Activated naive CD8-positive, alpha-beta T cell treated with anti-CD3 and anti-CD28 coated beads for 36 hours (primary cell): Measurements from ENCODE around the gene HDAC4. TPM values are rescaled to one million over a fixed set of nuclear protein-coding genes. Genes with fewer than 3 reads are reported as not detected.

ENCODE experiments used
- DNase-seq: peaks from one replicate; pipeline ENCODE4 v3.0.0; 2021
- H3K27ac Mint-ChIP-seq: one replicate; pipeline ENCODE4 v1.8.0; 2022; ENCODE audit warnings: mild to moderate bottlenecking, moderate library complexity, mixed read lengths
- H3K27me3 Mint-ChIP-seq: one replicate; pipeline ENCODE4 v1.8.0; 2022; ENCODE audit warnings: mild to moderate bottlenecking, mixed read lengths
- H3K36me3 Mint-ChIP-seq: one replicate; pipeline ENCODE4 v1.8.0; 2021; ENCODE audit warnings: mild to moderate bottlenecking, mixed read lengths
- H3K4me1 Mint-ChIP-seq: one replicate; pipeline ENCODE4 v1.8.0; 2021; ENCODE audit warnings: mixed read lengths
- H3K4me3 Mint-ChIP-seq: one replicate; pipeline ENCODE4 v1.8.0; 2022; ENCODE audit warnings: mild to moderate bottlenecking, moderate library complexity, mixed read lengths
- H3K9me3 Mint-ChIP-seq: one replicate; pipeline ENCODE4 v1.8.0; 2022; ENCODE audit warnings: mixed read lengths
- total RNA-seq, 2 experiments: library from RNA; stranded (reverse); gene quantifications; one replicate each; pipeline ENCODE4 v1.2.3, GENCODE V29; 2021

Gene HDAC4
- total RNA-seq, 2 experiments from 2014 or later: 19.1 to 20.2 TPM

GRCh38 chr2:239034561-239035341 is 366.1 kb downstream of the HDAC4 start:
- H3K9me3 Mint-ChIP-seq: no peaks in the 10 kb centered on the region
- DNase-seq: no peak
- no peaks in the 10 kb centered on the region for H3K36me3 Mint-ChIP-seq
- no peak overlapping the region for H3K4me3 Mint-ChIP-seq
- peaks cover 15% of the 10 kb centered on the region for H3K27me3 Mint-ChIP-seq
- H3K27ac Mint-ChIP-seq: no peak overlapping the region
- no peaks in the 10 kb centered on the region for H3K4me1 Mint-ChIP-seq

- Mint-ChIP-seq H3K36me3 (no peaks in the 10 kb centered on the region), H3K4me1 (no peaks in the 10 kb centered on the region), H3K27ac (no peak overlapping the region), H3K4me3 (no peak overlapping the region), H3K9me3 (no peaks in the 10 kb centered on the region), H3K27me3 (peaks cover 15% of the 10 kb centered on the region)
- DNase-seq: no peak
Measured at GRCh38 chr2:239033801-239034560, 366.8 kb downstream of the HDAC4 start.

- H3K27ac Mint-ChIP-seq: no peak overlapping the region
- no peak for DNase-seq
- H3K27me3 Mint-ChIP-seq: peaks cover 19% of the 10 kb centered on the region
- no peaks in the 10 kb centered on the region for H3K9me3 Mint-ChIP-seq
- no peaks in the 10 kb centered on the region for H3K36me3 Mint-ChIP-seq
- H3K4me3 Mint-ChIP-seq: no peak overlapping the region
- H3K4me1 Mint-ChIP-seq: no peaks in the 10 kb centered on the region
Measured at GRCh38 chr2:239029958-239030357, 370.9 kb downstream of the HDAC4 start.

- Mint-ChIP-seq H3K27me3 (peaks cover 9% of the 10 kb centered on the region), H3K4me3 (no peak overlapping the region), H3K27ac (no peak overlapping the region), H3K36me3 (no peaks in the 10 kb centered on the region), H3K9me3 (no peaks in the 10 kb centered on the region), H3K4me1 (no peaks in the 10 kb centered on the region)
- DNase-seq: no peak
Measured at GRCh38 chr2:239028253-239028619, 372.6 kb downstream of the HDAC4 start.

- Mint-ChIP-seq H3K27me3 (peaks cover 5% of the 10 kb centered on the region), H3K9me3 (no peaks in the 10 kb centered on the region), H3K27ac (no peak overlapping the region), H3K4me3 (no peak overlapping the region), H3K36me3 (no peaks in the 10 kb centered on the region), H3K4me1 (no peaks in the 10 kb centered on the region)
- no peak for DNase-seq
Measured at GRCh38 chr2:239027391-239028252, 373.2 kb downstream of the HDAC4 start.

- H3K4me3 Mint-ChIP-seq: no peak overlapping the region
- H3K27me3 Mint-ChIP-seq: peaks cover 5% of the 10 kb centered on the region
- no peaks in the 10 kb centered on the region for H3K4me1 Mint-ChIP-seq
- no peak for DNase-seq
- no peaks in the 10 kb centered on the region for H3K9me3 Mint-ChIP-seq
- no peak overlapping the region for H3K27ac Mint-ChIP-seq
- H3K36me3 Mint-ChIP-seq: no peaks in the 10 kb centered on the region
Measured at GRCh38 chr2:239026711-239027361, 374.0 kb downstream of the HDAC4 start.

- peaks cover 5% of the 10 kb centered on the region for H3K27me3 Mint-ChIP-seq
- H3K4me1 Mint-ChIP-seq: no peaks in the 10 kb centered on the region
- no peaks in the 10 kb centered on the region for H3K36me3 Mint-ChIP-seq
- H3K27ac Mint-ChIP-seq: no peak overlapping the region
- no peak for DNase-seq
- no peaks in the 10 kb centered on the region for H3K9me3 Mint-ChIP-seq
- H3K4me3 Mint-ChIP-seq: no peak overlapping the region
Measured at GRCh38 chr2:239025951-239026461, 374.8 kb downstream of the HDAC4 start.

GRCh38 chr2:239025096-239025801 is 375.6 kb downstream of the HDAC4 start:
- peaks cover 5% of the 10 kb centered on the region for H3K27me3 Mint-ChIP-seq
- H3K36me3 Mint-ChIP-seq: no peaks in the 10 kb centered on the region
- H3K4me3 Mint-ChIP-seq: no peak overlapping the region
- no peak for DNase-seq
- H3K4me1 Mint-ChIP-seq: no peaks in the 10 kb centered on the region
- H3K27ac Mint-ChIP-seq: no peak overlapping the region
- no peaks in the 10 kb centered on the region for H3K9me3 Mint-ChIP-seq

GRCh38 chr2:239024226-239024625 is 376.6 kb downstream of the HDAC4 start:
- Mint-ChIP-seq H3K4me3 (no peak overlapping the region), H3K9me3 (no peaks in the 10 kb centered on the region), H3K36me3 (no peaks in the 10 kb centered on the region), H3K4me1 (no peaks in the 10 kb centered on the region), H3K27me3 (peaks cover 10% of the 10 kb centered on the region), H3K27ac (no peak overlapping the region)
- no peak for DNase-seq

- DNase-seq: no peak
- no peaks in the 10 kb centered on the region for H3K36me3 Mint-ChIP-seq
- H3K9me3 Mint-ChIP-seq: no peaks in the 10 kb centered on the region
- H3K4me3 Mint-ChIP-seq: no peak overlapping the region
- H3K4me1 Mint-ChIP-seq: no peaks in the 10 kb centered on the region
- peaks cover 10% of the 10 kb centered on the region for H3K27me3 Mint-ChIP-seq
- no peak overlapping the region for H3K27ac Mint-ChIP-seq
Measured at GRCh38 chr2:239022437-239023260, 378.2 kb downstream of the HDAC4 start.

GRCh38 chr2:239021651-239022436 is 379.0 kb downstream of the HDAC4 start:
- no peak overlapping the region for H3K27ac Mint-ChIP-seq
- no peaks in the 10 kb centered on the region for H3K4me1 Mint-ChIP-seq
- no peak for DNase-seq
- no peaks in the 10 kb centered on the region for H3K9me3 Mint-ChIP-seq
- peaks cover 8% of the 10 kb centered on the region for H3K27me3 Mint-ChIP-seq
- H3K36me3 Mint-ChIP-seq: no peaks in the 10 kb centered on the region
- no peak overlapping the region for H3K4me3 Mint-ChIP-seq

GRCh38 chr2:239021224-239021623 is 379.6 kb downstream of the HDAC4 start:
- Mint-ChIP-seq H3K4me3 (no peak overlapping the region), H3K4me1 (no peaks in the 10 kb centered on the region), H3K9me3 (no peaks in the 10 kb centered on the region), H3K27me3 (peaks cover 6% of the 10 kb centered on the region), H3K36me3 (no peaks in the 10 kb centered on the region), H3K27ac (no peak overlapping the region)
- no peak for DNase-seq

GRCh38 chr2:239020541-239021041 is 380.2 kb downstream of the HDAC4 start:
- no peaks in the 10 kb centered on the region for H3K9me3 Mint-ChIP-seq
- H3K4me3 Mint-ChIP-seq: no peak overlapping the region
- no peak for DNase-seq
- no peaks in the 10 kb centered on the region for H3K36me3 Mint-ChIP-seq
- no peak overlapping the region for H3K27ac Mint-ChIP-seq
- no peaks in the 10 kb centered on the region for H3K4me1 Mint-ChIP-seq
- H3K27me3 Mint-ChIP-seq: peaks cover 10% of the 10 kb centered on the region
